WTC11 (cell line): ENCODE results near the gene ZNF230.

Experiments used
- CBFB ChIP-seq: sonication (generic); formaldehyde crosslinking; IDR thresholded peaks from 2 replicates; pipeline ENCODE4 v1.8.1; 2022; ENCODE audit warnings: mild to moderate bottlenecking, low read depth, missing genetic modification reagents
- GRHL2 ChIP-seq: fragments of 250-450 bp; sonication (Bioruptor Pico); IDR thresholded peaks from 2 replicates; pipeline ENCODE4 v1.8.0; 2022; ENCODE audit warnings: mild to moderate bottlenecking, moderate library complexity; ENCODE audit not compliant: insufficient replicate concordance, severe bottlenecking
- GTF2I ChIP-seq: fragments of 250-450 bp; sonication (Bioruptor Pico); conservative IDR thresholded peaks from 2 replicates; pipeline ENCODE4 v1.4.0; 2021; ENCODE audit warnings: mild to moderate bottlenecking
- SP1 ChIP-seq: sonication (generic); formaldehyde crosslinking; conservative IDR thresholded peaks from 2 replicates; pipeline ENCODE4 v1.8.1; 2022; ENCODE audit warnings: missing genetic modification reagents
- ZNF232 ChIP-seq: sonication (generic); formaldehyde crosslinking; IDR thresholded peaks from 2 replicates; pipeline ENCODE4 v1.8.0; 2022; ENCODE audit warnings: mild to moderate bottlenecking, missing genetic modification reagents
- TF ChIP-seq, protein P1 (sequence below): fragments of 200-600 bp; IDR thresholded peaks from 2 replicates; pipeline ENCODE4 v1.8.0; 2022; ENCODE audit warnings: antibody characterized with exemption
- TF ChIP-seq, protein P2 (sequence below): sonication (generic); formaldehyde crosslinking; IDR thresholded peaks from 2 replicates; pipeline ENCODE4 v1.8.1; 2022; ENCODE audit warnings: low read depth, missing genetic modification reagents, borderline replicate concordance
- TF ChIP-seq, protein P3 (sequence below): sonication (generic); formaldehyde crosslinking; IDR thresholded peaks from 2 replicates; pipeline ENCODE4 v1.8.0; 2022; ENCODE audit warnings: mild to moderate bottlenecking, missing genetic modification reagents

DNA sequence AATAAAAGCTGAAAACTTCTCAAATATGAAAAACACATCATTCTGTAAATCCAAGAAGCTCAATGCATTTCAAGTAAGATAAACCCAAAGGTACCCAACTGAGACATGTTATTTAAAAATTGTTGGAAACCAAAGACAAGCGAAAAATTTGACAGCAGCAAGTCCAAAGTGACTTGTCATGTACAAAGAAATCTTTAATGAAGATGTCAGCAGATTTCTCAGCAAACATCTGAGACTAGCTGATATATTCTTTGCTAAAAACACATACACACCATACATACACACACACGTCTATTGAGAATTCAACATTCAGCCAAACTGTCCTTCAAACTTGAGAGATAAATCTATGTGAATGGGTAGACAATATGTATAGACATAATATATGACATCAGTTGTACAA lies 16.7 kb downstream of the ZNF230 start:
- TF ChIP-seq CBFB (CRISPR knock-in tag): no peak
- no peak for TF ChIP-seq GRHL2
- TF ChIP-seq, protein P1, sequence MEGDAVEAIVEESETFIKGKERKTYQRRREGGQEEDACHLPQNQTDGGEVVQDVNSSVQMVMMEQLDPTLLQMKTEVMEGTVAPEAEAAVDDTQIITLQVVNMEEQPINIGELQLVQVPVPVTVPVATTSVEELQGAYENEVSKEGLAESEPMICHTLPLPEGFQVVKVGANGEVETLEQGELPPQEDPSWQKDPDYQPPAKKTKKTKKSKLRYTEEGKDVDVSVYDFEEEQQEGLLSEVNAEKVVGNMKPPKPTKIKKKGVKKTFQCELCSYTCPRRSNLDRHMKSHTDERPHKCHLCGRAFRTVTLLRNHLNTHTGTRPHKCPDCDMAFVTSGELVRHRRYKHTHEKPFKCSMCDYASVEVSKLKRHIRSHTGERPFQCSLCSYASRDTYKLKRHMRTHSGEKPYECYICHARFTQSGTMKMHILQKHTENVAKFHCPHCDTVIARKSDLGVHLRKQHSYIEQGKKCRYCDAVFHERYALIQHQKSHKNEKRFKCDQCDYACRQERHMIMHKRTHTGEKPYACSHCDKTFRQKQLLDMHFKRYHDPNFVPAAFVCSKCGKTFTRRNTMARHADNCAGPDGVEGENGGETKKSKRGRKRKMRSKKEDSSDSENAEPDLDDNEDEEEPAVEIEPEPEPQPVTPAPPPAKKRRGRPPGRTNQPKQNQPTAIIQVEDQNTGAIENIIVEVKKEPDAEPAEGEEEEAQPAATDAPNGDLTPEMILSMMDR: no peak
- no peak for TF ChIP-seq GTF2I (CRISPR knock-in tag)
- TF ChIP-seq, protein P2, sequence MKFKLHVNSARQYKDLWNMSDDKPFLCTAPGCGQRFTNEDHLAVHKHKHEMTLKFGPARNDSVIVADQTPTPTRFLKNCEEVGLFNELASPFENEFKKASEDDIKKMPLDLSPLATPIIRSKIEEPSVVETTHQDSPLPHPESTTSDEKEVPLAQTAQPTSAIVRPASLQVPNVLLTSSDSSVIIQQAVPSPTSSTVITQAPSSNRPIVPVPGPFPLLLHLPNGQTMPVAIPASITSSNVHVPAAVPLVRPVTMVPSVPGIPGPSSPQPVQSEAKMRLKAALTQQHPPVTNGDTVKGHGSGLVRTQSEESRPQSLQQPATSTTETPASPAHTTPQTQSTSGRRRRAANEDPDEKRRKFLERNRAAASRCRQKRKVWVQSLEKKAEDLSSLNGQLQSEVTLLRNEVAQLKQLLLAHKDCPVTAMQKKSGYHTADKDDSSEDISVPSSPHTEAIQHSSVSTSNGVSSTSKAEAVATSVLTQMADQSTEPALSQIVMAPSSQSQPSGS (CRISPR knock-in tag): no peak
- no peak for TF ChIP-seq SP1 (CRISPR knock-in tag)
- TF ChIP-seq, protein P3, sequence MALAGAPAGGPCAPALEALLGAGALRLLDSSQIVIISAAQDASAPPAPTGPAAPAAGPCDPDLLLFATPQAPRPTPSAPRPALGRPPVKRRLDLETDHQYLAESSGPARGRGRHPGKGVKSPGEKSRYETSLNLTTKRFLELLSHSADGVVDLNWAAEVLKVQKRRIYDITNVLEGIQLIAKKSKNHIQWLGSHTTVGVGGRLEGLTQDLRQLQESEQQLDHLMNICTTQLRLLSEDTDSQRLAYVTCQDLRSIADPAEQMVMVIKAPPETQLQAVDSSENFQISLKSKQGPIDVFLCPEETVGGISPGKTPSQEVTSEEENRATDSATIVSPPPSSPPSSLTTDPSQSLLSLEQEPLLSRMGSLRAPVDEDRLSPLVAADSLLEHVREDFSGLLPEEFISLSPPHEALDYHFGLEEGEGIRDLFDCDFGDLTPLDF (CRISPR knock-in tag): no peak
- TF ChIP-seq ZNF232: no peak
